ENCODE measurements around the gene FSIP1.

DNA sequence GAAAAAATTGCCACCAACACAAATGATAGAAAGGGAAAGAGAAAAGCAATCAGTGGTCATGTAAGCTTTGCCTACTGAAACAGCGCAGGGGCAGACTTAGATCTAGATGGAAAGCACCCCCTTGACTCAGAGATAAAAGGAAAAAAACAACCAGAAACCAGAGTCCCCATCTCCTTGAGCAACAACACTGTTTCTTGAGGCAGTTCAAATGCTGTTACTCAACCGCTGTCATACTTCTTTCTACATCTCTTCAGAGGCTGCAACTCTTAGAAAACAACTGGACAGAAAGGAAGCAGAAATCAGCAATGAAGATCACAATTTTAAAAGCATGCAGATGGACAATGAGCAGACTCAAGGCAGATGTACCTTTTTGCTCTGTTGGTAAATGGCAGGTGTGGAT lies 36.5 kb downstream of the FSIP1 start:
- TF ChIP-seq CTCF (IDR thresholded peaks at IDR 0.05): no peak
- TF ChIP-seq JUN (CRISPR knock-in tag; IDR thresholded peaks at IDR 0.05): no peak
